LNCaP clone FGC (cell line): Measurements from ENCODE around the gene POLH.

ENCODE experiments used
- DNase-seq: peaks from one replicate; pipeline ENCODE4 v3.0.0-alpha.2; 2011; ENCODE audit warnings: low read depth
- H3K4me3 ChIP-seq: 2 replicates; pipeline ENCODE4 v1.5.1; 2011; ENCODE audit warnings: mild to moderate bottlenecking, low read depth, low read length, control low read depth
- CTCF ChIP-seq: IDR thresholded peaks from 2 replicates; pipeline ENCODE4 v1.5.1; 2012; ENCODE audit warnings: mild to moderate bottlenecking; ENCODE audit not compliant: control insufficient read depth, insufficient read depth; ENCODE audit errors: extremely low read depth

POLH gene

GRCh38 chr6:43559328-43559727, 16.7 kb upstream of the POLH start:
- H3K4me3 ChIP-seq: no peak overlapping the region
- no peak for DNase-seq
- no peak for TF ChIP-seq CTCF

GRCh38 chr6:43570876-43571441, 5.0 kb upstream of the POLH start:
- no peak overlapping the region for H3K4me3 ChIP-seq
- no peak for TF ChIP-seq CTCF
- peak; percentile 76 for DNase-seq

- no peak for TF ChIP-seq CTCF
- no peak overlapping the region for H3K4me3 ChIP-seq
- no peak for DNase-seq
These were observed 4.0 kb upstream of the POLH start for GRCh38 chr6:43572015-43572414.

GRCh38 chr6:43575105-43575771, 747 bp upstream of the POLH start:
- no peak for DNase-seq
- no peak for TF ChIP-seq CTCF
- H3K4me3 ChIP-seq: peak overlapping the region; percentile 72

- no peak for TF ChIP-seq CTCF
- H3K4me3 ChIP-seq: no peak overlapping the region
- no peak for DNase-seq
These were observed 2.8 kb downstream of the POLH start for GRCh38 chr6:43578748-43579147.

GRCh38 chr6:43579171-43579570, 3.2 kb downstream of the POLH start:
- no peak overlapping the region for H3K4me3 ChIP-seq
- DNase-seq: peak; percentile 45

More at GRCh38 chr6:43579171-43579570, 3.2 kb downstream of the POLH start:
- TF ChIP-seq CTCF: no peak
